H1 (cell line): ENCODE results near the gene IFNL2. TPM values are rescaled to one million over a fixed set of nuclear protein-coding genes. Genes with fewer than 3 reads are reported as not detected.

Experiments used
- CHD1 ChIP-seq: IDR thresholded peaks from 2 replicates; pipeline ENCODE4 v1.6.1; 2012; ENCODE audit warnings: low read depth, low read length, improper control_type of control experiment
- TCF12 ChIP-seq: IDR thresholded peaks from 2 replicates; pipeline ENCODE4 v1.6.1; 2011; ENCODE audit warnings: low read depth, mild to moderate bottlenecking, low read length
- polyA plus RNA-seq, 7 experiments: library from polyadenylated mRNA; depleted of rRNA in 3 of 7; stranded (reverse) in 5 of 7; unstranded in 2 of 7; fragments of >200 nt in 5 of 7; fragments of 200-250 nt in 2 of 7; gene quantifications; 1 replicate in 5 of 7; 2 replicates in 1 of 7; 4 replicates in 1 of 7; pipeline versions ENCODE4 v1.2.1 to v1.2.3, GENCODE V29; 2011 to 2013; ENCODE audit warnings: missing spikeins in 2 of 7, mixed read lengths in 2 of 7
- total RNA-seq: library from RNA; stranded (reverse); fragmentation: NEBNext Ultra II Directional; extraction: Animal tissue kit (Norgen Biotek cat#: 25700); gene quantifications from 2 replicates; pipeline ENCODE4 v1.2.1, GENCODE V29; 2021
- TF ChIP-seq, protein P1 (sequence below): fragments of 300-600 bp; sonication (generic); IDR thresholded peaks from 2 replicates; pipeline ENCODE4 v1.7.1; 2012; ENCODE audit warnings: low read length, moderate library complexity, mild to moderate bottlenecking, inconsistent platforms; ENCODE audit not compliant: insufficient replicate concordance
- TF ChIP-seq, protein P2 (sequence below): IDR thresholded peaks from 2 replicates; pipeline ENCODE4 v1.6.1; 2011; ENCODE audit warnings: low read depth, mild to moderate bottlenecking, low read length; ENCODE audit not compliant: insufficient read depth
- TF ChIP-seq, protein P3 (sequence below), 3 experiments: IDR thresholded peaks; 1 replicate in 2 of 3; 2 replicates in 1 of 3; pipeline versions ENCODE4 v1.5.1 to v1.6.1; 2011; ENCODE audit warnings: low read length in 3 of 3, mild to moderate bottlenecking in 3 of 3, inconsistent platforms in 2 of 3, low read depth in 1 of 3, moderate library complexity in 1 of 3; ENCODE audit not compliant: insufficient read depth in 1 of 3; ENCODE audit errors: control extremely low read depth in 1 of 3

IFNL2 gene
- total and polyA plus RNA-seq, 2 of the 8 experiments (the other 6 are each of a cell fraction or from before 2014, with no cell fraction given), result not detected

DNA sequence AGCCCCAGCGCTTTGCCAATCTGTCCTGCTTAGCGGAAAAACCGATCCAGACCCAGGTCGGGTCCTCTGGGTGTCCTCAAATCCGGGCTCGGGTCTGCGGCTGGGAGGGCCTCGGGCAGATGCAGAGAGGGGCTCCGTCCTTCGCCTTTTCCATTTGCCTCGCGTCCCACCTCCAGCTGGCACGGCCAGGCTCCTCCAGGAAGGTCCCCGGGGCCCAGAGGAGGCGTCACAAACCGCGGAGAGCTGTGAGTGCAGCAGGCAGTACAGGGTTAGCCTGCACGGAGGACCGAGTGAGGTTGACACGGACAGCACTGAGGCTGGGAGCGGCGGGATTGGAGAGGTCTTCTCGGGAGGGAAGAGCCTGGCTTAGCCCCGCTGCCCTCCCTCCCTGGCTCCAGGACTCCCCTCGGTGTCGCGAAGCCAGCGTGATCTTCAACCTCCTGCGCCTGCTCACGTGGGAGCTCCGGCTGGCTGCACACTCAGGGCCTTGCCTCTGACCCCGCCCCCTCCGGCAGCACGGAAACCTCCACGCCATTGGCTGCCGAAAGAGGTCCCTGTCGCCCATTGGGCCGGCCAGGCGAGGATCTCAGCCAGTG lies 2.8 kb upstream of the IFNL2 start (continued):
- TF ChIP-seq, protein P1, sequence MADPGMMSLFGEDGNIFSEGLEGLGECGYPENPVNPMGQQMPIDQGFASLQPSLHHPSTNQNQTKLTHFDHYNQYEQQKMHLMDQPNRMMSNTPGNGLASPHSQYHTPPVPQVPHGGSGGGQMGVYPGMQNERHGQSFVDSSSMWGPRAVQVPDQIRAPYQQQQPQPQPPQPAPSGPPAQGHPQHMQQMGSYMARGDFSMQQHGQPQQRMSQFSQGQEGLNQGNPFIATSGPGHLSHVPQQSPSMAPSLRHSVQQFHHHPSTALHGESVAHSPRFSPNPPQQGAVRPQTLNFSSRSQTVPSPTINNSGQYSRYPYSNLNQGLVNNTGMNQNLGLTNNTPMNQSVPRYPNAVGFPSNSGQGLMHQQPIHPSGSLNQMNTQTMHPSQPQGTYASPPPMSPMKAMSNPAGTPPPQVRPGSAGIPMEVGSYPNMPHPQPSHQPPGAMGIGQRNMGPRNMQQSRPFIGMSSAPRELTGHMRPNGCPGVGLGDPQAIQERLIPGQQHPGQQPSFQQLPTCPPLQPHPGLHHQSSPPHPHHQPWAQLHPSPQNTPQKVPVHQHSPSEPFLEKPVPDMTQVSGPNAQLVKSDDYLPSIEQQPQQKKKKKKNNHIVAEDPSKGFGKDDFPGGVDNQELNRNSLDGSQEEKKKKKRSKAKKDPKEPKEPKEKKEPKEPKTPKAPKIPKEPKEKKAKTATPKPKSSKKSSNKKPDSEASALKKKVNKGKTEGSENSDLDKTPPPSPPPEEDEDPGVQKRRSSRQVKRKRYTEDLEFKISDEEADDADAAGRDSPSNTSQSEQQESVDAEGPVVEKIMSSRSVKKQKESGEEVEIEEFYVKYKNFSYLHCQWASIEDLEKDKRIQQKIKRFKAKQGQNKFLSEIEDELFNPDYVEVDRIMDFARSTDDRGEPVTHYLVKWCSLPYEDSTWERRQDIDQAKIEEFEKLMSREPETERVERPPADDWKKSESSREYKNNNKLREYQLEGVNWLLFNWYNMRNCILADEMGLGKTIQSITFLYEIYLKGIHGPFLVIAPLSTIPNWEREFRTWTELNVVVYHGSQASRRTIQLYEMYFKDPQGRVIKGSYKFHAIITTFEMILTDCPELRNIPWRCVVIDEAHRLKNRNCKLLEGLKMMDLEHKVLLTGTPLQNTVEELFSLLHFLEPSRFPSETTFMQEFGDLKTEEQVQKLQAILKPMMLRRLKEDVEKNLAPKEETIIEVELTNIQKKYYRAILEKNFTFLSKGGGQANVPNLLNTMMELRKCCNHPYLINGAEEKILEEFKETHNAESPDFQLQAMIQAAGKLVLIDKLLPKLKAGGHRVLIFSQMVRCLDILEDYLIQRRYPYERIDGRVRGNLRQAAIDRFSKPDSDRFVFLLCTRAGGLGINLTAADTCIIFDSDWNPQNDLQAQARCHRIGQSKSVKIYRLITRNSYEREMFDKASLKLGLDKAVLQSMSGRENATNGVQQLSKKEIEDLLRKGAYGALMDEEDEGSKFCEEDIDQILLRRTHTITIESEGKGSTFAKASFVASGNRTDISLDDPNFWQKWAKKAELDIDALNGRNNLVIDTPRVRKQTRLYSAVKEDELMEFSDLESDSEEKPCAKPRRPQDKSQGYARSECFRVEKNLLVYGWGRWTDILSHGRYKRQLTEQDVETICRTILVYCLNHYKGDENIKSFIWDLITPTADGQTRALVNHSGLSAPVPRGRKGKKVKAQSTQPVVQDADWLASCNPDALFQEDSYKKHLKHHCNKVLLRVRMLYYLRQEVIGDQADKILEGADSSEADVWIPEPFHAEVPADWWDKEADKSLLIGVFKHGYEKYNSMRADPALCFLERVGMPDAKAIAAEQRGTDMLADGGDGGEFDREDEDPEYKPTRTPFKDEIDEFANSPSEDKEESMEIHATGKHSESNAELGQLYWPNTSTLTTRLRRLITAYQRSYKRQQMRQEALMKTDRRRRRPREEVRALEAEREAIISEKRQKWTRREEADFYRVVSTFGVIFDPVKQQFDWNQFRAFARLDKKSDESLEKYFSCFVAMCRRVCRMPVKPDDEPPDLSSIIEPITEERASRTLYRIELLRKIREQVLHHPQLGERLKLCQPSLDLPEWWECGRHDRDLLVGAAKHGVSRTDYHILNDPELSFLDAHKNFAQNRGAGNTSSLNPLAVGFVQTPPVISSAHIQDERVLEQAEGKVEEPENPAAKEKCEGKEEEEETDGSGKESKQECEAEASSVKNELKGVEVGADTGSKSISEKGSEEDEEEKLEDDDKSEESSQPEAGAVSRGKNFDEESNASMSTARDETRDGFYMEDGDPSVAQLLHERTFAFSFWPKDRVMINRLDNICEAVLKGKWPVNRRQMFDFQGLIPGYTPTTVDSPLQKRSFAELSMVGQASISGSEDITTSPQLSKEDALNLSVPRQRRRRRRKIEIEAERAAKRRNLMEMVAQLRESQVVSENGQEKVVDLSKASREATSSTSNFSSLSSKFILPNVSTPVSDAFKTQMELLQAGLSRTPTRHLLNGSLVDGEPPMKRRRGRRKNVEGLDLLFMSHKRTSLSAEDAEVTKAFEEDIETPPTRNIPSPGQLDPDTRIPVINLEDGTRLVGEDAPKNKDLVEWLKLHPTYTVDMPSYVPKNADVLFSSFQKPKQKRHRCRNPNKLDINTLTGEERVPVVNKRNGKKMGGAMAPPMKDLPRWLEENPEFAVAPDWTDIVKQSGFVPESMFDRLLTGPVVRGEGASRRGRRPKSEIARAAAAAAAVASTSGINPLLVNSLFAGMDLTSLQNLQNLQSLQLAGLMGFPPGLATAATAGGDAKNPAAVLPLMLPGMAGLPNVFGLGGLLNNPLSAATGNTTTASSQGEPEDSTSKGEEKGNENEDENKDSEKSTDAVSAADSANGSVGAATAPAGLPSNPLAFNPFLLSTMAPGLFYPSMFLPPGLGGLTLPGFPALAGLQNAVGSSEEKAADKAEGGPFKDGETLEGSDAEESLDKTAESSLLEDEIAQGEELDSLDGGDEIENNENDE, result no peak
- no peak for TF ChIP-seq CHD1
- TF ChIP-seq, protein P2, sequence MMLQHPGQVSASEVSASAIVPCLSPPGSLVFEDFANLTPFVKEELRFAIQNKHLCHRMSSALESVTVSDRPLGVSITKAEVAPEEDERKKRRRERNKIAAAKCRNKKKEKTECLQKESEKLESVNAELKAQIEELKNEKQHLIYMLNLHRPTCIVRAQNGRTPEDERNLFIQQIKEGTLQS, result no peak
- no peak for TF ChIP-seq TCF12
- TF ChIP-seq, protein P3, sequence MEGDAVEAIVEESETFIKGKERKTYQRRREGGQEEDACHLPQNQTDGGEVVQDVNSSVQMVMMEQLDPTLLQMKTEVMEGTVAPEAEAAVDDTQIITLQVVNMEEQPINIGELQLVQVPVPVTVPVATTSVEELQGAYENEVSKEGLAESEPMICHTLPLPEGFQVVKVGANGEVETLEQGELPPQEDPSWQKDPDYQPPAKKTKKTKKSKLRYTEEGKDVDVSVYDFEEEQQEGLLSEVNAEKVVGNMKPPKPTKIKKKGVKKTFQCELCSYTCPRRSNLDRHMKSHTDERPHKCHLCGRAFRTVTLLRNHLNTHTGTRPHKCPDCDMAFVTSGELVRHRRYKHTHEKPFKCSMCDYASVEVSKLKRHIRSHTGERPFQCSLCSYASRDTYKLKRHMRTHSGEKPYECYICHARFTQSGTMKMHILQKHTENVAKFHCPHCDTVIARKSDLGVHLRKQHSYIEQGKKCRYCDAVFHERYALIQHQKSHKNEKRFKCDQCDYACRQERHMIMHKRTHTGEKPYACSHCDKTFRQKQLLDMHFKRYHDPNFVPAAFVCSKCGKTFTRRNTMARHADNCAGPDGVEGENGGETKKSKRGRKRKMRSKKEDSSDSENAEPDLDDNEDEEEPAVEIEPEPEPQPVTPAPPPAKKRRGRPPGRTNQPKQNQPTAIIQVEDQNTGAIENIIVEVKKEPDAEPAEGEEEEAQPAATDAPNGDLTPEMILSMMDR (IDR thresholded peaks at IDR 0.05; ENCODE audit: control extremely low read depth in 1 of 3, insufficient read depth in 1 of 3, low read depth in 1 of 3, low read length in 3 of 3), result no peak
